Fibroblast of lung (primary cell): Measurements from ENCODE around the gene MSI2. TPM values are rescaled to one million over a fixed set of nuclear protein-coding genes. Genes with fewer than 3 reads are reported as not detected.

Source experiments
- DNase-seq, 2 donors: peaks; one replicate each; pipeline versions ENCODE4 v3.0.0 to v3.0.0-alpha.2; 2010; ENCODE audit warnings: low read depth in 2 of 2
- H2AFZ ChIP-seq: 2 replicates; pipeline ENCODE4 v1.5.1; 2012; ENCODE audit warnings: low read length, control low read depth, inconsistent platforms
- H3K27ac ChIP-seq: 2 replicates; pipeline ENCODE4 v1.5.1; 2011; ENCODE audit warnings: low read length, control low read depth; ENCODE audit not compliant: insufficient read depth
- H3K27me3 ChIP-seq: 2 replicates; pipeline ENCODE4 v1.5.1; 2011; ENCODE audit warnings: mild to moderate bottlenecking, low read length; ENCODE audit not compliant: control insufficient read depth, insufficient read depth
- H3K36me3 ChIP-seq: 2 replicates; pipeline ENCODE4 v1.5.1; 2011; ENCODE audit warnings: low read length; ENCODE audit not compliant: control insufficient read depth, insufficient read depth
- H3K4me1 ChIP-seq: 2 replicates; pipeline ENCODE4 v1.5.1; 2011; ENCODE audit warnings: low read length; ENCODE audit not compliant: control insufficient read depth, insufficient read depth; ENCODE audit errors: extremely low read depth
- H3K4me2 ChIP-seq: 2 replicates; pipeline ENCODE4 v1.5.1; 2011; ENCODE audit warnings: low read length, control low read depth; ENCODE audit not compliant: insufficient read depth; ENCODE audit errors: extremely low read depth
- H3K4me3 ChIP-seq, 4 experiments: fragments of 200-600 bp in 1 of 4; sonication (generic) in 1 of 4; replicated peaks in 1 of 4; 2 replicates each; pipeline ENCODE4 v1.5.1; 2011 to 2016; ENCODE audit warnings: low read length in 4 of 4, low read depth in 3 of 4, mild to moderate bottlenecking in 3 of 4, control low read depth in 2 of 4, inconsistent platforms in 1 of 4, mixed read lengths in 1 of 4; ENCODE audit not compliant: insufficient read depth in 1 of 4; ENCODE audit errors: control extremely low read depth in 1 of 4
- H3K79me2 ChIP-seq: 2 replicates; pipeline ENCODE4 v1.5.1; 2012; ENCODE audit warnings: mild to moderate bottlenecking, low read length, inconsistent platforms; ENCODE audit not compliant: control insufficient read depth, insufficient read depth
- H3K9ac ChIP-seq: 2 replicates; pipeline ENCODE4 v1.5.1; 2011; ENCODE audit warnings: mild to moderate bottlenecking, low read length, control low read depth; ENCODE audit not compliant: insufficient read depth
- H3K9me3 ChIP-seq: 2 replicates; pipeline ENCODE4 v1.5.1; 2012; ENCODE audit warnings: low read depth, low read length; ENCODE audit not compliant: control insufficient read depth, insufficient read depth
- H4K20me1 ChIP-seq: 2 replicates; pipeline ENCODE4 v1.5.1; 2011; ENCODE audit warnings: low read length; ENCODE audit not compliant: control insufficient read depth, insufficient read depth; ENCODE audit errors: extremely low read depth
- EZH2 ChIP-seq: IDR thresholded peaks from 2 replicates; pipeline ENCODE4 v1.5.1; 2012; ENCODE audit warnings: low read length, control low read depth, mild to moderate bottlenecking; ENCODE audit errors: missing control alignments
- polyA plus RNA-seq, 2 donors: library from polyadenylated mRNA; depleted of rRNA in 1 of 2; stranded (reverse) in 1 of 2; unstranded in 1 of 2; fragments of >200 nt; gene quantifications; 2 replicates each; pipeline ENCODE4 v1.2.1, GENCODE V29; 2011 to 2012; ENCODE audit warnings: missing spikeins in 1 of 2
- total RNA-seq: library from RNA; depleted of rRNA; stranded (reverse); fragments of >200 nt; gene quantifications from 2 replicates; pipeline ENCODE4 v1.2.1, GENCODE V29; 2014
- TF ChIP-seq, protein P1 (sequence below), 2 donors: IDR thresholded peaks in 1 of 2; conservative IDR thresholded peaks in 1 of 2; 1 replicate in 1 of 2; 2 replicates in 1 of 2; pipeline ENCODE4 v1.5.1; 2011 to 2012; ENCODE audit warnings: low read length in 2 of 2, control low read depth in 1 of 2, inconsistent platforms in 1 of 2, low read depth in 1 of 2, mild to moderate bottlenecking in 1 of 2

The MSI2 gene
- total and polyA plus RNA-seq, 2 donors (not counting 1 experiment from before 2014, with no cell fraction given) = 6.8 to 14.2 TPM

DNA sequence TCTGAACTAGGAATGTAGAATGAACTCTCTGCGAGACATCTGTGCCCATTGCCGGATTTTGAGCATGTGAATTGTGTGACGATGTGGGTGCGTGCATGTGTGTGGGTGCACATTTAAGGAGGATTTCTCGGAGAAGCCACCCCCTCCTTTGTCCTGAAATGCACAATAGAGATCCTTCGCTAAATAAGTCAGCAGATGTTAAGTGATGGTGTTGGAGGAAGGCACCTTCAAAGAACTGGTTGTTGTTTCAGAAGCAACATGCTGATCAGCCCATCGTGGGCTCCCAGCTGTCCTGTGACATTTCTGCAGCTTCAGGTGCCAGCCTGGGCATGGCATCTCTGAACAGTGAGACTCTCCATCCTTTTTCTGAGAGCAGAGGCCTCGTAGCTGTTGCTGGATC lies 194.9 kb downstream of the MSI2 start:
- Histone ChIP-seq H3K79me2 (no peaks in the 10 kb centered on the region), H3K4me1 (no peaks in the 10 kb centered on the region), H3K36me3 (no peaks in the 10 kb centered on the region), H3K27me3 (no peaks in the 10 kb centered on the region), H4K20me1 (no peaks in the 10 kb centered on the region), H3K9ac (no peak overlapping the region), H3K9me3 (no peaks in the 10 kb centered on the region), H3K4me3 (no peak overlapping the region), H2AFZ (no peak overlapping the region), H3K27ac (no peak overlapping the region), H3K4me2 (no peak overlapping the region)
- no peak for TF ChIP-seq EZH2
- TF ChIP-seq, protein P1, sequence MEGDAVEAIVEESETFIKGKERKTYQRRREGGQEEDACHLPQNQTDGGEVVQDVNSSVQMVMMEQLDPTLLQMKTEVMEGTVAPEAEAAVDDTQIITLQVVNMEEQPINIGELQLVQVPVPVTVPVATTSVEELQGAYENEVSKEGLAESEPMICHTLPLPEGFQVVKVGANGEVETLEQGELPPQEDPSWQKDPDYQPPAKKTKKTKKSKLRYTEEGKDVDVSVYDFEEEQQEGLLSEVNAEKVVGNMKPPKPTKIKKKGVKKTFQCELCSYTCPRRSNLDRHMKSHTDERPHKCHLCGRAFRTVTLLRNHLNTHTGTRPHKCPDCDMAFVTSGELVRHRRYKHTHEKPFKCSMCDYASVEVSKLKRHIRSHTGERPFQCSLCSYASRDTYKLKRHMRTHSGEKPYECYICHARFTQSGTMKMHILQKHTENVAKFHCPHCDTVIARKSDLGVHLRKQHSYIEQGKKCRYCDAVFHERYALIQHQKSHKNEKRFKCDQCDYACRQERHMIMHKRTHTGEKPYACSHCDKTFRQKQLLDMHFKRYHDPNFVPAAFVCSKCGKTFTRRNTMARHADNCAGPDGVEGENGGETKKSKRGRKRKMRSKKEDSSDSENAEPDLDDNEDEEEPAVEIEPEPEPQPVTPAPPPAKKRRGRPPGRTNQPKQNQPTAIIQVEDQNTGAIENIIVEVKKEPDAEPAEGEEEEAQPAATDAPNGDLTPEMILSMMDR (conservative IDR thresholded peaks at IDR 0.05 in 1 of 2, IDR thresholded peaks at IDR 0.05 in 1 of 2; ENCODE audit: low read depth in 1 of 2, low read length in 2 of 2) = no peak
- no peak for DNase-seq

DNA sequence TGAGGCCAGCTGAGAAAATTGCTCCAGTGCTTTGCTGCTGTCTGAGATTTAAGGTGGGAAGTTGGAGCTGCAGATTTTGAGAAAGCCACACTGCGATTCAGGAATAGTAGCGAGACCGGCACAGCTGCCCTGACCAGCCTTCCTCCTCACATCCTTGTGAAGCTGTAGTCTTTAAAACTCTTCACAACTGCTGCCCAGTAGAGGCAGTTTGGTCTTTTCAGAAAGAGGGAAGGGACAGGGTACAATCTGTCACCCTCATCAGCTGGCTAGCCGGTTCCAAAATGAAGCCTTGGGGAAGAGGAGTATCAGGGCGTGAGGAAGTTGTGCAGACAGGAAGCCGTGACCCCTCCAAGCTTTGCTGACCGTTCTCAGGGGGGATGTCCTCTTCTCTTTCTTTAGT lies 195.3 kb downstream of the MSI2 start:
- H3K9me3 ChIP-seq = no peaks in the 10 kb centered on the region
- H3K4me1 ChIP-seq = no peaks in the 10 kb centered on the region
- no peaks in the 10 kb centered on the region for H3K79me2 ChIP-seq
- H3K9ac ChIP-seq = no peak overlapping the region
- H3K4me2 ChIP-seq = no peak overlapping the region
- H2AFZ ChIP-seq = no peak overlapping the region
- no peaks in the 10 kb centered on the region for H3K36me3 ChIP-seq
- no peak overlapping the region for H3K27ac ChIP-seq
- no peak for TF ChIP-seq EZH2
- TF ChIP-seq, protein P1 (conservative IDR thresholded peaks at IDR 0.05 in 1 of 2, IDR thresholded peaks at IDR 0.05 in 1 of 2; ENCODE audit: low read depth in 1 of 2, low read length in 2 of 2) = no peak
- H3K4me3 ChIP-seq = no peak overlapping the region
- H4K20me1 ChIP-seq = no peaks in the 10 kb centered on the region
- no peak for DNase-seq
- H3K27me3 ChIP-seq = no peaks in the 10 kb centered on the region

DNA sequence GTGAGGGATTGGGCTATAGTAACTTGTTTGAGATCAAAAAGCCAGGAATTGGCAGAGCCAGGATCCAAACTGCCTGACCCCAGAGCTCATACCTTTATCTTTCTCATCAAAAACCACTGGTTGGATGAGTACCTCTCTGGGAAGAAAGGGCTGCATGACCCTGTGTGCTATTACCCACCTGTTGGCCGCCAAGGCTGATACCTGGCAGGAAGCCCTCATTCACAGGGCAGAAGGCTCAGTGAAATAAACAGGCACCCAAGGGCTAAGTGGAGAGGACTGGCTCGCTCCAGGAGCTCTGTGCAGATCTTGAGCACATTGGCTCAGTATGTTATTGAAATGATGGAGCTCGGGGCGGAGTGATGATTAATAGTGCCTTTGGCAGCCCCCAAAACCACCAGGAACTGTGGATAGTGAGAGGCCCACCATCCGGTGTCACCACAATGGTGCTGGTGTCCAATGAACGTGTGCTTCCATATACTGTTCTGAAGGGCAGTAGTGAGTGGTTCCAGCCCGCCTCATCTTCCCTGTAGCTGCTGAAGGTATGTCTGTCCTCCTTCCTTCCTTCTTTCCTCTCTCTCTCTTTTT lies 197.6 kb downstream of the MSI2 start:
- no peaks in the 10 kb centered on the region for H3K27me3 ChIP-seq
- no peaks in the 10 kb centered on the region for H3K79me2 ChIP-seq
- no peak for DNase-seq
- H3K4me1 ChIP-seq = no peaks in the 10 kb centered on the region
- H3K9me3 ChIP-seq = no peaks in the 10 kb centered on the region
- no peak overlapping the region for H3K4me3 ChIP-seq
- H4K20me1 ChIP-seq = no peaks in the 10 kb centered on the region
- H3K27ac ChIP-seq = no peak overlapping the region
- TF ChIP-seq, protein P1 (conservative IDR thresholded peaks at IDR 0.05 in 1 of 2, IDR thresholded peaks at IDR 0.05 in 1 of 2; ENCODE audit: low read depth in 1 of 2, low read length in 2 of 2) = no peak
- no peak overlapping the region for H3K9ac ChIP-seq
- H3K36me3 ChIP-seq = no peaks in the 10 kb centered on the region
- H2AFZ ChIP-seq = no peak overlapping the region
- H3K4me2 ChIP-seq = no peak overlapping the region
